Prostate gland (tissue), 2 donors: ENCODE results near the gene SEMA5A.

Experiments used
- CTCF ChIP-seq, 4 experiments: fragments of 200-600 bp in 2 of 4; fragments of 450-650 bp in 2 of 4; sonication (generic) in 2 of 4; IDR thresholded peaks; 1 replicate in 3 of 4; 2 replicates in 1 of 4; pipeline ENCODE4 v1.5.1; 2016 to 2019; ENCODE audit warnings: antibody characterized with exemption in 4 of 4, mild to moderate bottlenecking in 2 of 4, moderate library complexity in 2 of 4
- POLR2AphosphoS5 ChIP-seq: sonication (generic); formaldehyde crosslinking; IDR thresholded peaks from one replicate; pipeline ENCODE4 v1.6.1; 2017; ENCODE audit warnings: antibody characterized with exemption

GRCh38 chr5:9462109-9462508 lies 83.8 kb downstream of the SEMA5A start:
- TF ChIP-seq POLR2AphosphoS5 (no peak), CTCF (IDR thresholded peaks at IDR 0.05) (no peak)
